ENCODE data around the gene MATN1.

The MATN1 gene

GRCh38 chr1:30760596-30761324 lies 37.4 kb upstream of the MATN1 start:
- peak overlapping the region; percentile 46 for H3K4me3 ChIP-seq (ENCODE audit: low read depth, low read length)
- TF ChIP-seq CTCF (IDR thresholded peaks at IDR 0.05; ENCODE audit: borderline replicate concordance, insufficient read depth, low read depth, low read length) = no peak

GRCh38 chr1:30759718-30760281 lies 36.4 kb upstream of the MATN1 start:
- H3K4me3 ChIP-seq (ENCODE audit: low read depth, low read length) = peak overlapping the region; percentile 46
- TF ChIP-seq CTCF (IDR thresholded peaks at IDR 0.05; ENCODE audit: borderline replicate concordance, insufficient read depth, low read depth, low read length) = no peak

- no peak for TF ChIP-seq CTCF (IDR thresholded peaks at IDR 0.05; ENCODE audit: borderline replicate concordance, insufficient read depth, low read depth, low read length)
- peak overlapping the region; percentile 96 for H3K4me3 ChIP-seq (ENCODE audit: low read depth, low read length)
These were observed 35.5 kb upstream of the MATN1 start for GRCh38 chr1:30758785-30759380.

- no peak for TF ChIP-seq CTCF (IDR thresholded peaks at IDR 0.05; ENCODE audit: borderline replicate concordance, insufficient read depth, low read depth, low read length)
- H3K4me3 ChIP-seq (ENCODE audit: low read depth, low read length) = peak overlapping the region; percentile 96
These were observed 34.8 kb upstream of the MATN1 start for GRCh38 chr1:30758121-30758688.

- no peak for TF ChIP-seq CTCF (IDR thresholded peaks at IDR 0.05; ENCODE audit: borderline replicate concordance, insufficient read depth, low read depth, low read length)
- peak within 1 kb of the TSS; percentile 96 for H3K4me3 ChIP-seq (ENCODE audit: low read depth, low read length)
These were observed 34.2 kb upstream of the MATN1 start, which contains the start of gene LAPTM5 for GRCh38 chr1:30757352-30758120. TSS of gene LAPTM5 (minus strand) at chr1:30757774. CDS start at chr1:30757745, 29 bp downstream.

GRCh38 chr1:30756545-30757351 lies 33.4 kb upstream of the MATN1 start:
- H3K4me3 ChIP-seq (ENCODE audit: low read depth, low read length) = peak overlapping the region; percentile 96
- TF ChIP-seq CTCF (IDR thresholded peaks at IDR 0.05; ENCODE audit: borderline replicate concordance, insufficient read depth, low read depth, low read length) = no peak

Data from GM12875 (cell line).